GM21619 (cell line): Measurements from ENCODE around the gene TPST1.
"Not testable (repeated sequence)": the region's sequence is repeated elsewhere in the genome, so short reads cannot be mapped to it uniquely, and the experiment has no call there.

Experiments
- ATAC-seq: cut with Tn5 transposase; IDR thresholded peaks from one replicate; pipeline ENCODE4 v1.9.1; 2021; ENCODE audit not compliant: unreplicated experiment

Gene TPST1

DNA sequence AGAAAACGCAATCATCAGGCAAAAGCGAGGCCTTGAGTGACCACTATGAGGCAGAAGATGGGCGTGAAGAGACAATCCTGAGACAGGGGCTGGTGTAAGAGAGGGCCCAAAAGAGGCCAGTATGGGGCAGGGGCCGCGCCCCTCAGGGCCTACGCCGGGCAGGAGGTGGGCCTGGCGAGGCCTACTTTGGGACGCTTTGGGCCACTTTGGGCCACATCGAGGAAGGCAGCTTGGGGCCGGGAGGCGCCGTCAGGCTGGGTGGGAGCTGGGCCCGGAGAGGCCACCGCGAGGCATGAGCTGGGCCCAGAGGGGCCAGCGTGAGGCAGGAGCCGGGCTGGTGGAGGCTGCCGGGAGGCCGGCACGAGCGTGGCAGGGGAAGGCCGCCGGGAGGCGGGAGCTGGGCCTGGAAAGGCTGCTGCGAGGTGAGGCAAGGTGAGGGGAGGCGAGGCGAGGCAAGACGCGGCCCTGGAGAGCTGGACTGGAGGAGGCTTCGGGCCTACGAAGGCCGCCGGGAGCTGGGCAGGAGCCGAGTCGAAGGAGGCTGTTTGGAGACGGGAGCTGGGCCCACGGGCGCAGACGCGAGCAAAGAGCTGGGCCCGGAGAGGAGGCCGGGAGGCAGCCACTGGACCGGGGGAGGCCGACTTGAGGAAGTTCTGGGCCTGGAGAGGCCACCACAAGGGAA lies 171.3 kb downstream of the TPST1 start:
- ATAC-seq = no peak

DNA sequence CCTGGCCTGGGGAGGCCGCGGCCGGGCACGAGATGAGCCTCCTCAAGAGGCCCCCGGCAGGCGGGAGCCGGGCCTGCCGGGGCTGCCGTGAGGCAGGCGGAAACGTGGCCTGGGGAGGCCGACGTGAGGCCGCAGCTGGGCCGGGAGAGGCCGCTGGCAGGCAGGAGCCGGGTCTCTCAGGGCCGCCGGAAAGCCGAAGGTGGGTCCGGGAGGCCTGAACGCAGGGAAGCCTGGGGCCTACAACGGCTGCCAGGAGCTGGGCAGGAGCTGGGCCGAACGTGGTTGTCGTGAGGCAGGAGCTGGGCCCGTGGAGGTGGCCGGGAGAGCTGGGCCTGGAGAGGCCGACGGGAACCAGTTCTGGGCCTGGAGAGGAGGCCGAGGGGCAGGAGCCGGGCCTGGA lies 171.9 kb downstream of the TPST1 start:
- ATAC-seq = no peak

DNA sequence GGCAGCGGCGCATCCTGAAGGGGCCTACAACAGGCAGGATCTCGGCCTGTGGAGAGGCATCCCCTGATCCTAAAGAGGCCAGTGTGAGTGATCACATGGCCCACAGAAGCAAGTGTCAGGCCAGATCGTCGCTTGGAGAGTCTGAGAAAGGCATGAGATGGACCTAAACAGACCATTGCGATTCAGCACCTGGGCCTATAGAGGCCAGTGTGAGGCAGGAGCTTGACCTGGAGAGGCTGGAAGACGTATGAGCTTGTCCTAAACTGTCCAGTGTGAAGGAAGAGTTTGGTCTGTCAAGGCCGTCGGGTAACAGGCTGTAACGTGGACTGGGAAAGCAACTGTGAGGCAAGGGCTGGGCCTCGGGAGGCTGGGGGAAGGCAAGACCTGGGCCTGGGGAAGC lies 172.6 kb downstream of the TPST1 start:
- no peak for ATAC-seq

DNA sequence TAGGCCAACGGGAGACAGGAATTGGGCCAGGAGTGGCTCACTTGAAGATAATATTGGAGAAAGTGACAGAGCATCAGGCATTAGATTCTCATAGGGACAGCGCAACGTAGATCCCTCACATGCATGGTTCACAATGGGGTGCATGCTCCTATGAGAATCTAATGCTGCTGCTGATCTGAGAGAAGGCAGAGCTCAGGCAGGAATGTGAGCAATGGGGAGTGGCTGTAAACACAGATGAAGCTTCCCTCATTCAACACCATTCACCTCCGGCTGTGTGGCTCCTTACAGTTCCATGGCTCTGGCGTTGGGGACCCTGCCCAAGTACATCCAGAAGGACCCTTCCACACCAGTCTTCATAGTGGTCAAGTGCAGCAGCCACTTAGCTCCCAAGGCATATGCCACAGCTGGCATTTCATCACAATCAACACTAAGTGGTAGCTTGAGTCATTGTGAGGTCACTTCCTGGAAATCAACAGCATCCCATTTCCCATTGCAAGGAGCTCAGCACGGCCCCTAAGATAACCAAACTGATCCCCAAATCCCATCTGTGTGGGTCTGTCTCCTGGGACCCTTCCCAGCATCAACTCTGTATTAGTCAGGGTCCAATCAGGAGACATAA lies 174.5 kb downstream of the TPST1 start:
- ATAC-seq = no peak

DNA sequence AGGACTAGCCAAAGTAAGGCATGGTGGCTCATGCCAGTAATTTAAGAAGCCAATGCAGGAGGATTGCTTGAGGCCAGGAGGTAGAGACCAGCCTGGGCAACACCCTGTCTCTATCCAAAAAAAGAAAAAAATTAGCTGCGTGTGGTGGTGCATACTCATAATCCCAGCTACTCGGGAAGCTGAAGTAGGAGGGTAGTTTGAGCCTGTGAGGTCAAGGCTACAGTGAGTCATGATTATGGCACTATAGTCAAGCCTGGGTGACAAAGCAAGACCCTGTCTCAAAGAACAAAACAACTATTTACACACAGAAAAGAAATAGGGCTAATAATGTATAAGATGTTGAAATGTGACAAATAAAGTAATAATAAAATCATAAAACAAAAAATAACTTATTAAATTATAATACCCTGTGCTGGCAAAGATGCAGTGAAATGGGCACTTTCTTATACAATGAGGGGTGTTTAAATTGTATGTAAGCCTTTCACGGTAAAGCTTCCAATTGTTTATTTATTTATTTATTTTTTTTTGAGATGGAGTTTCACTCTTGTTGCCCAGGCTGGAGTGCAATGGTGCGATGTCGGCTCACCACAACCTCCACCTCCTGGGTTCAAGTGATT lies 175.2 kb downstream of the TPST1 start:
- no peak for ATAC-seq

DNA sequence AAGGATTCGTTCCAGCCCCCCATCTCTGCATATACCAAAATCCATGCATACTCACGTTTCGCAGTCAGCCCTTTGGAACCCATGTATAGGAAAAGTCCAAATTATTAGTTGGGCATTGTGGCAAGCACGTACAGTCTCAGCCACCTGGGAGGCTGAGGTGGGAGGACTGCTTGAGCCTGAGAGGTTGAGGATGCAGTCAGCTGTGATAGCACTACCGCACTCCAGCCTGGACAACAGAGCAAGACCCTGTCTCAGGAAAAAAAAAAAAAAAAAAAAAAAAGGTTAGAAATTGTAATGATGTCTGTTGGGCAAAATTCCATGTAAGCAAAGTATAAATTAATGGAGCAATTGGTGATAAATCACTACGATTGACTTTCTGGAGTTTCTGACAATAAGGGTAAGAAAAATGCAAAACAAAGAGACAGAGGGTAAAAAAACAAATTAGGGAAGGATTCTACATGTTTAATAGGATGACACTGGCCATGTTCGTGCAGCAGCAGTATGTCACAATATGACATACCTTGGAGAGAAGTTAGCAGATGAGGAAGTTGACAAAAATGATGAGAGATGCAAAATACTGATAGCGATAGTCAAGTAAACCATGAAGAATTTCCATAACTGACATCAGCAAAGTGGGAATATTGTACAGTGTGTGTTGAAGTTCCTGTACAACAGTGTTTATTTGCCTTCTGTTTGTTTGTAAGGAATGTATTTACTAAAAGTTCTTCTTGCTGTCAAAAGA lies 177.2 kb downstream of the TPST1 start:
- ATAC-seq = not testable (repeated sequence)

DNA sequence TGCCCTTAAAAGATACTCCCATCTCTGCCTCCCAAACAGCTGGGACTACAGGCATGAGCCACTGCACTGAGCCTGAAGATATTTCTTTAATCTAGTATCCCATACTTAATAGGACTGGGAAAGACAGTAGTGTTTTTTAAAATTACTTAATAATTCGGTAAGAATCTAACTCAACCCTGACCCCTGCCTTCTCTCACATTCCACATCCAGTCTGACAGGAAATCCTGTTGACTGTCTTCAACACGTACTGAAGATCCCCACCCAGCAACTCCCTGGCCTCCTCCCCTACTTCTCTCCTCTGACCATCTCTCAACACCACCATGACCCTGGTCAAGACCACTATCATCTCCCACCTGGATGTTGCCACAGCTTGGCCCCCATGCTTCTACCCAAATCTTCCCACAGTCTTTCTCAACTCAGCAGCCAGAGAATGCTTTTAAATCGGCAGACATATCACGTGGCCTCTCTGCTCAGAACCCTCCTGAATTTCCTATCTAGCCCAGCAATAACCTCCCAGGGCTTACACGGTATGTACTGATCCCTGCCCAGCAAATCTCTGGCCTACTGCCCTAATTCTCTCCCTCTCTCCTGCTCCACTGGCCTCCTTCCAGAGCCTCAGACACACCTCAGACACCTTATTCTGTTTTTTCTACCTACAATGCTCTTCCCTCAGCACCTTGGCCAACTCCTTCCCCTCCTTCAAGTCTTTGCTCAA lies 180.2 kb downstream of the TPST1 start:
- ATAC-seq = not testable (repeated sequence)

DNA sequence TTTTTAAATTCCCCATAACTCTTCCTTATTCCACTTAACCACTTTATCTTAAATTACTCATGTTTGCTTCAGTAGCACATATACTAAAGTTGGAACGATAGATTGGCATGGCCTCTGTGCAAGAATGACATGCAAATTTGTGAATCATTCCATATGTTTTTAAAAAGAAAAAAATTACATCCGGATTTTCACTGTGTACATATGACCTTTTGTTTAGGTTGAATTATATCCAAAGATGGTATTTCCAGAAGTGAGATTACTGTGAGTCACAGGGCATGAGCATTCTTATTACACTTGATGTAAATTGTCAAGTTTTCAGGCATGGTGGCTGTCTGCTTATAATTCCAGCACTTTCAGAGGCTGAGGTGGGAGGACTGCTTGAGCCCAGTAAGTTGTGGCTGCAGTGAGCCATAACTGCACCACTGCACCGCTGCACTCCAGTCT lies 190.0 kb downstream of the TPST1 start:
- not testable (repeated sequence) for ATAC-seq

DNA sequence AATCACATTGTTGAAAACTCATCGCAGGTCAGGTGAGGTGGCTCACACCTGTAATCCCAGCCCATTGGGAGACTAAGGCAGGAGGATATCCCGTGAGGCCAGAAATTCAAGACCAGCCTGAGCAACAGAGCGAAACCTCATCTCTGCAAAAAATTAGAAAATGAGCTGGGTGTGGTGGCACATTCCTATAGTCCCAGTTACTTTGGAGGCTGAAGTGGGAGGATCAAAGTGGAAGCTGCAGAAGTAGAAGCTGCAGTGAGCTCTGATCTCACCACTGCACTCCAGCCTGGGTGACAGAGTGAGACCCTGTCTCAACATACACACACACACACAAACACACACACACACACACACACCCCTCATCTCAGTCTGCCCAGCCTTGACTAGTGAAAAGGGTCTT lies 190.9 kb downstream of the TPST1 start:
- not testable (repeated sequence) for ATAC-seq

DNA sequence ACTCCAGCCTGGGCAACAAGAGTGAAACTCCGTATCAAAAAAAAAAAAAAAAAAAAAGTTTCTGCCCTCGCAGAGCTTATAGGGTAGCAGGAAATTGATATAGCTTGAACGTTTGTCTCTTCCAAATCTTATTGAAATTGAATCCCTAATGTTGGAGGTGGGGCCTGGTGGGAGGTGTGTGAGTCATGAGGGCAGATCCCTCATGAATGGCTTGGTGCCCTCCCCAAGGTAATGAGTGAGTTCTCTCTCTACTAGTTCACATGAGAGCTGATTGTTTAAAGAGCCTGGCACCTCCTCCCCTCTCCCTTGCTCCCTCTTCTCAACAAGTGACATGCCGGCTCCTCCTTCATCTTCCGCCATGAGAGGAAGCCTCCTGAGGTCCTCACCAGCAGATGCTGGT lies 193.7 kb downstream of the TPST1 start:
- not testable (repeated sequence) for ATAC-seq

DNA sequence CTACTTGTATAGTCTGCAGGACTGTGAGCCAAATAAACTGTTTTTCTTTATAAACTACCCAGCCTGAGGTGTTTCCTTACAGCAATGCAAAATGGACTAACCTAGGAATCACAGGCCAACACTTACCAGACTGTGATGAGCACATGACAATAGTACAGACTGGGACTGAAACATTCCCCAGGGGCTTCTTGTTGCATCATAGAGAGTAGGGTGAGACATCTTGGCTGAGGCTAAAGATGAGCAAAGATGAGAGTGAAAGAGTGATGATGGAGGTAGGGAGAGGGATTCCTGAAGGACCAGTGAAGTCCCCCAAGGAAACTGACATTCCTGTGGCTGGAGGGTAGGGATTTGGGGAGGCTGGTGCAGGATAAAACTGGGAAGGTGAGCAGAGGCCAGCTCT lies 194.4 kb downstream of the TPST1 start:
- ATAC-seq = no peak

DNA sequence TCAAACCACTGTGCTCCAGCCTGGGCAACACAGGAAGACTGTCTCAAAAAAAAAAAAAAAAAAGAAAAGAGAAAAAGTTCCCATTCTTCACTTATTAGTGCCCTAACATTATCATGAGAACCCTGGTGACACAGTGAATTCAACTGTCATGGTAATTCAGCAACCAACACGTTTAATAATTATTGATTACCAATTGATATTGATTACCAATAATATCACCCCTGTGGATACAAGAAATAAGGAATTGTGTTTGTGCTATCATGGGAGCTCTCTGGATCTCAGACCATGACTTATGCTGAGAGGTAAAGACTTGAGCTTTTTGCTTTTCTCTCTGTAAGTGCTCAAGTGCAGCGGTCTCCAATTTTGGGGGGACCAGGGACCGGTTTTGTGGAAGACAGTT lies 195.3 kb downstream of the TPST1 start:
- no peak for ATAC-seq

DNA sequence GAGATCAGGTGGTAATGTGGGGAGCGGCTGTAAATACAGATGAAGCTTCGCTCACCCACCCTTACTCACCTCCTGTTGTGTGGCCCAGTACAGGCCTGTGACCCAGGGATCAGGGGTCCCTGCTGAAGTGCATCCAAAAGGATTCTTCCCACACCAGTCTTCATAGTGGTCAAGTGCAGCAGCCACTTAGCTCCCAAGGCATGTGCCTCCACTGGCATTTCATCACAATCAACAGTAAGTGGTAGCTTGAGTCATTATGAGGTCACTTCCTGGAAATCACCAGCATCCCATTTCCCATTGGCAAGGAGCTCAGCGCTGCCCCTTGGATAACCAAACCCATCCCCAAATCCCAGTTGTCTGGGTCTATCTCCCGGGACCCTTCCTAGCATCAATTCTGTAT lies 196.0 kb downstream of the TPST1 start:
- ATAC-seq = not testable (repeated sequence)

DNA sequence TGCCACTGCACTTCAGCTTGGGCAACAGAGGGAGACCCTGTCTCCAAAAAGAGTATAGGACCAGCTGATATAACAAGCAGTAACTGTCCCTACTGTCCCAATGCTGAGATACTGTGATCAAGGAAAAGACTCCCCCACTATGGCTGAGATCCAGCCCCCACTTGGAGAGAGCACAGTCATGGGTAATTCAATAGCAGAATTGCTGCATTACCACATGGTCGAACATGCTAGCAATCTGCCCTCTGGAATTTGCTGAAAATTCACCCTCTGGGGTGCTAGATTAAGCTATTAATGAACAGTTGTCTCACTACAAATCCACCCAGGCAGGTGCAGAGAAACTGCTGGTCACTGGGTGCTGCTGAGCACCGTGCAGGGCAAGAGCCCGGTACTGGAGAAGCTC lies 196.8 kb downstream of the TPST1 start:
- not testable (repeated sequence) for ATAC-seq

DNA sequence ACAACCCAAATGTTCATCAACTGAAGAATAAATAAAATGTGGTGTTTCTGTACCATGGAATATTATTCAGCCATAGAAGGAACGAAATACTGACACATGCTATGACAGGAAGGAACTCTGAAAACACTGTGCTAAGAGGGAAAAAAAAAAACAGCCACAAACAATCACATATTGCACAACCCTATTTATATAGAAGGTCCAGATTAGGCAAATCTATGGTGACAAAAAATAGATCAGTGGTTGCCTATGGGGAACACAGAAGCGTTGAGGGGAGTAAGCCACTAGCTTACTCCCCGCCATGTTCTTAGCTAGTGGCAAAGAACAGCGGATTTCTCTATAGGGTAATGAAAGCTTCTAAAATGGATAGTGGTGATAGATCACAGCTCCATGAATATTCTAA lies 198.4 kb downstream of the TPST1 start:
- no peak for ATAC-seq

DNA sequence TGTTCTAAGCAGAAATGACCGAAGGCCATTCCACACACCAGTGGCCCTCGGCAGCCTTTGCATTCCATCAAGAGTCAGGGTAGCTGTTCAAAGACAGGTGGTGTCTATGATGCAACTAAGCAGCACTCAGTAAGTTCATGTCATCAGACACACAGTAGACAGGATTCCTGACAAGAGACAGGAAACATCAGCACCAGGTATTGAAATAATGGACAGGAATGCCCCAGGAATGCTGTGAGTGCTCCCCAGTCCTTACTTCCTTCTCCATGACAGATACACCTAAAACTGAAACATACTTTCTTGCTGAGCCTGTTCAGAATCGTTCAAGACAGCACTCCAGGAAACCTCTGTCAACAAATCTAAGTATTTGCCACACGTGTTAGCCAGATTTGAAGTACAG lies 204.4 kb downstream of the TPST1 start:
- ATAC-seq = no peak
